Eye (tissue), 1 donor: ENCODE results near the gene FGF19.

Source experiments
- DNase-seq: peaks from one replicate; pipeline ENCODE4 v3.0.0-alpha.2; 2015

FGF19 gene, protein sequence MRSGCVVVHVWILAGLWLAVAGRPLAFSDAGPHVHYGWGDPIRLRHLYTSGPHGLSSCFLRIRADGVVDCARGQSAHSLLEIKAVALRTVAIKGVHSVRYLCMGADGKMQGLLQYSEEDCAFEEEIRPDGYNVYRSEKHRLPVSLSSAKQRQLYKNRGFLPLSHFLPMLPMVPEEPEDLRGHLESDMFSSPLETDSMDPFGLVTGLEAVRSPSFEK

GRCh38 chr11:69703768-69704507 is at the start of gene FGF19:
TSS of gene FGF19 (minus strand) at chr11:69704022. CDS start at chr11:69703876, 146 bp downstream.
- peak; percentile 79 for DNase-seq

DNA sequence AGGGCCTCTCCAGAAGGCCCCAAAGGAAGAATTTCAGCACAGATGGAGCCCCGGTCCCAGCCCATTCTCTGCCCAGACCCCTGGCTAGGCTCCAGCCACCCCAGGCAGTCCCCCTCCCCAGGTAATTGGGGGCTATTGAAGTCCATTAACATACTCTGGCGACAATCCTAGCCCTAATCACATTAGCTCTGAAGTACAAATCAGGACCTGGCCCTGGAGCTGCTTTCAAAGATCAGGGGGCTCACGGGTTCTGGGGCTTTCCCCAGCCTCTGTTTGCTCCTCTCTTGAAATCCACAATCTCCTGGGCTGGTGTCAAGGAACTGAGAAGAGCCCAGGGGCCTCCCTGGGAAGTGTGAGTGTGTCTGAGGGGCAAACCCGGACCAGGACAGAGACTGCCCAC is 49.1 kb upstream of the FGF19 start:
- DNase-seq, result no peak

DNA sequence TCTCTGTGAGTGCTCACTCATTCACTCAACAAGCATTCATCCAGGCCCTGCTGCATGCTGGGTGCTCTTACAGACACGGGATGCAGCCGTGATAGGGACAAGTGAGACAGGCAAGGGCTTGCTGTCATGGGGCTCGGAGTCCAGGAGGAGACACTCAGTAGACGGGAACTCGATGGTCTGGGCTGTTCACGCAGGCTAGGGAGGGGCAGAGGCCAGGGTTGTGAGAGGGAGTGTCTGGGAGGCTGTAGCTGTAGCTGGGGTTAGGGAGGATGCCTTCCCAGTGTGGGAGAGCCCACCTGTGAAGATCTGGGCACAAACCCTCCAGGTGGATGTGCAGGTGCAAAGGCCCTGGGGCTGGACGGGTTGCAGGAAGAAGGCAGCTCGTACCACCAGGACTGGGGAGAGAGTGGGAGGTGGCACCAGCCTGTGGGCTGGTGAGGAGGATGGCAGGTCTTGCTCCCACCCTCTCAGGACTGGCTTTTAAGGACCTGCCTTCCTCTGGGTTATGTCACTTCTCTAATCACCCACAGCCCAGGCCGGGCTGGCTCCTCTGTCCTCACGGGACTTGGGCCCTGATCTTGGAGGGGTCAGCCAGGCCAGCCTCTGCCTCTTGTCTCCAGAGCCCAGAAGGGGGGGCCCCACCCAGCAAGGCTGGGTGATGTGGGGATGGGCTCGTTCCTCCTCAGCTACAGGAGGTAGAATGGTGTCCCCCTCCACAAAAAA is 47.2 kb upstream of the FGF19 start:
- DNase-seq, result no peak

DNA sequence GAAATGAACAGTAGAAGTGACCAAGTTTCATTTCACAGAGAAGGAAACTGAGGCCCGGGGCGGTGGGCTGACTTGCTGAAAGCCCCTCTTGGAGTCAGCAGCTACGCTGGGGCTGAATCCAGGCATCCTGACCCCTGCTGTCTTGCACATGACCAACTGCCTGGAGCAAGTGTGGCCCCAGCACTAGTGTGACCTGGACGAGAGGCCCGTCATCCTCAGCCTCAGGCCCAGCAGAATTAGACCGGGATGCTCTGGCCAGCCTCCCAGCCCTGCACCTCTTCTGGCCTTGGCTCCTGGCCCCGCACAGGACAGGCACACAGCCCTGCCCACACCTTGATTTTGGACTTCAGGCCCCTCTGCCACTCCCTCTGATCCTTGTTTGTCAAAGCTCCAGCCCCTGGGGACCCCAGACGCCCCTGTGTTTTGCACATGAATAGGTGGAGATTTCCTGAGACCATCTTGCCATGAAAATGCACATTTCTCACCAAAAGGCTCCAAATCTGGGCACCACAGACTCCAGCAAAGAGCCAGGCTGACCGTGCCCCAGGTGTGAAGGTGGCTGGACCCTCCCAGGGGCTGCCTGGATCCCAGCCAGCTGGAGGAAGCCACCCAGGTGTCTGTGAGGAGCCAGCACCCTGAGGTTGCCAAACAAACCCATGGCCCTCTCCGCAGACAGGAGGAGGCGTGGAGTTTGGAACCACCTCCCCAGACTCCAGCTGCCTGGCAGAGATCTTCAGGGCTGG is 46.5 kb upstream of the FGF19 start:
- no peak for DNase-seq

DNA sequence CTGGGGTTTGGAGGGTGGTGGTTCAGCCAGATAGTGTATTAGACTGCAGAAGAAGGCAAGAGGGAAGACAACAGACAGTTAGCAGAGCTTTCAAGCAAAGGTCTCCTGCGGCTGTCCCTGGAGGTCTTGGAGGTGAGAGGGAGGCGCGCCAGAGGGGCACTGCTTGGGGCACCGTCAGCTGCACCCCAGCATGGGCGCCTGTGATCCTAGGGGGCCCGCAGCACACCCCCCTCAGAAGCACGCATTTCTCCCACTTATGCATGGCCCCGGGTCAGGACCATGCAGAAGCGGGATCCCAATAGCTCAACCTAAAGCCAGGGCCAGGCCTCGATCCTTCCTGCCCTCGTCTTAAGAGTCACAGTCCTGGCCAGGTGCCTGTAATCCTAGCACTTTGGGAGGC is 44.8 kb upstream of the FGF19 start:
- DNase-seq, result no peak

- DNase-seq, result peak; percentile 52
Measured at GRCh38 chr11:69746752-69747742, 43.2 kb upstream of the FGF19 start.

DNA sequence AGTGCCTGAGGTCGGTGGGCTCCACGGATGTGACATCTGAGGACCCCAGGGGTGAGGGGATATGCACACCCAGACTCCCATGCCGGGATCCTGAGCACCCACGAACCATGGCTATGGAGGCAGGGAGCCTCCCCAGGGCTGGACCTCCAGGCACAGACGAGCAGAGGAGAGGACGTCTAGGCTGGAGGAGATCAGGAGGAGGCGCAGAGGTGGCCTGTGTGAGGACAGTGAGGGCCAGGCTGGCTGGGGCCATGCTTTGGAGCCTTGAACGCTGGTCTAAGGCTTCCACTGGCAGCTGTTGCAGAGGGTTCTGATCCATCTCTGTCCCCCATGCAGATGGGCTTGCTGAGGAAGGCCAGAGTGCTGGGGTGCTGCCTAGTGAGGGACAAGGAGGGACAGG is 42.3 kb upstream of the FGF19 start:
- no peak for DNase-seq

DNA sequence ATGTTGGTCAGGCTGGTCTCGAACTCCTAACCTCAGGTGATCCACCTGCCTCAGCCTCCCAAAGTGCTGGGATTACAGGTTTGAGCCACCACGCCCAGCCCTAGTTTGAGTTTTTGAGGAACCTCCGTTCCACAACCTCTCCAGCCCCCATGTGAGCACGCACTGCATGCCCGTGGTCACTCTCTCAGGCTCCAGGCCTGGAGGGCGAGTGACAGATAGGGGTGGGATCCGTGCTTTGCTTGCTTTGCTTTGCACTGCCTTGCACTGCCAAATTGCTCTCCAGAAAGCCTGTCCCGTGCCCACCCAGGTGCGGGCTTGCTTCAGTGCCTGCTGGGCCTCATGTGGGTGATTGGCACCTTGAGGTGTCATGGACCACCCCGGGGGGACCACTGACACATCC is 41.4 kb upstream of the FGF19 start:
- no peak for DNase-seq

DNA sequence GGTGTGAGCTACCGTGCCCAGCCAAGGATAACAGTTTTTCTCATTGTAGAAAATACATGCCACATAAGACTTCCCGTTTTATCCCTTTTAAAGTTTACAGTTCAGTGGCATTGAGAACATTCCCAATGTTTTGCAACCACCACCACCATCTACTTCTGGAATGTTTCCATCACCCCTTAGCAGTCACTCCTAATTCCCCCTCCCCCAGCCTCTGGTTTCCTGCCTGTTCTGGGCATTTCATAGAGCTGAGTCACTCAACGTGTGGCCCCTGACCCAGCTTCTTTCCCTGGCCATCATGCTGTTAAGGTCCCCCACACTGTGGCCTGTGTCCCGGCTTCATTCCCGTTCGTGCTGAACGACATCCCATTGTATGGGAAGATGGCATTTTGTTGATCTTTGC is 40.6 kb upstream of the FGF19 start:
- peak; percentile 86 for DNase-seq

GRCh38 chr11:69734841-69735240 is 31.0 kb upstream of the FGF19 start:
- no peak for DNase-seq

GRCh38 chr11:69734367-69734766 is 30.5 kb upstream of the FGF19 start:
- no peak for DNase-seq

- no peak for DNase-seq
Measured at GRCh38 chr11:69732910-69733309, 29.1 kb upstream of the FGF19 start.

GRCh38 chr11:69731110-69731509 is 27.3 kb upstream of the FGF19 start:
- no peak for DNase-seq

- no peak for DNase-seq
Measured at GRCh38 chr11:69730500-69730899, 26.7 kb upstream of the FGF19 start.

DNA sequence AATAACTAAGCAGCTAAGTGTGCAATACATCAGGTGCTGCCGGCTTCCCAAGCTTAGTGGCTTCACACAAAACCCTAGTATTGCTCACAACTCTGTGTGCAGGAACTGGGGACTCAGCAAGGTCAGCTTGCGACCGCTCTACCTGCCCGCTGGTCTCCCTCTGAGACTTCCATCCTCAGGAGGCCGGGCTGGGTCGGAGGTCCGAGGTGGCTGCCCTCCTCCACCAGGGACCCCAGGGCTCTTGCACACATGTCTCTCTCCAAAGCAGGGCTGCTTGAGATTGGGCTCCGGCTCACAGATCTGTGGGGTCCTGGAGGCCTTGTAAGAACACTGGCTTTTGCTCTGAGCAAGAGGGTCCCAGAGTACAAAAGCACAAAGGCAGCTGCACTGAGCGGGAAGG is 25.4 kb upstream of the FGF19 start:
- DNase-seq, result no peak

GRCh38 chr11:69727266-69727665 is 23.4 kb upstream of the FGF19 start:
- no peak for DNase-seq

DNA sequence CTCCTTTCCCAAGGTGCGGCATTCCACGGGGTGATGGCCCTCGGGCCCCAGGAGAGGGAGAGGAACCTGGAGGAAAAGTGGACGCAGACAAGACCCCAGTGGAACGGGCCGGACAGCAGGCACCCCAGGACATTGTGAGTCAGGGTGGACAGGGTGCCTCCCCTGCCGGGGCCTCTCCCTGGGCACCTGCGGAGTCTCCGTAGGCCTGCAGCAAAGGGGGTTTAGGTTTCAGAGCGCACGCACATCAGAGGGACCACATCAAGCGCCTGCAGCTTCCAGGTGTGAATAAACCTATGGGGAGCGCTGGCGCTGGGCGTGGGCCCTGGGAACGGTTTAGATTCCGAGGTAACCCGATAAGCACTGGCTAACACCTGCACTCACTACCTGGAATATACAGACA is 22.7 kb upstream of the FGF19 start:
- no peak for DNase-seq

DNA sequence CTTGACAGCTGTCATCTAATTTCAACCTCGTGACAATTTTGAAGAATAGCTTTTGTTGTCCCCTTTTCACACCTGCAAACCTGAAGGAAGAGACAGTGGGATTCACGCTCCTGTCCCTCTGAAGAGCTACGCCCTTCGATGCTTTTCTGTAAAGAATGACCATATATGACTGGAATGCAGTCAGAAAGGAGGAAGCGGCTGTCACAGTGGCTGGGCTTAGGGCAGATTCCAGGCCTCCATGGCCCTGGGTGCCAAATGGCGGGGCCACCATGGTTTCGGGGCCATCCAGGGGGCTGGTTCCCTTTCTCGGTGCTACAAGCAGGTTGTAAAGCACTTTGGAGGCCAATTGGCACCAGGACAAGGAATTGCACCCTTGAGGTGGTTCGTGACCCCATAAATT is 22.2 kb upstream of the FGF19 start:
- no peak for DNase-seq

DNA sequence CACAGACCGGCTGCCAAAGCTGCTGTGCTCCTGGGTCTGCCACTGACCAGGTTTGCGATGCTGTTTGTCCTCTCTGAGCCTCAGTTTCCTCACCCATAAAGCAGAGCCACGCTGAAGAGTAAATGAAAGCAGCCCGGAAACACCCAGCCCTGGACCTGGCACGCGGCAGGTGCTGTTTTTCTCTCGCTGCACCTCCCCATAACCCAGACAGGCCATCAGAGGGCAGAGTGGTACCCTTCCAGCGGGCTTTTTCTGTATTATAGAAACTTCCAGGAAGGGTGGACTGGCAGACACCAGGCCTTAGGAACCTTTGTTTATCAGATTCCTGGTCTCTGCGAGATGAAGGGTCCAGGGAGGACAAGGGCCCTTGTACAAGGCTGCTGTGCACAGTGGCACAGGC is 17.9 kb upstream of the FGF19 start:
- DNase-seq, result no peak

- no peak for DNase-seq
Measured at GRCh38 chr11:69721106-69721505, 17.3 kb upstream of the FGF19 start.

DNA sequence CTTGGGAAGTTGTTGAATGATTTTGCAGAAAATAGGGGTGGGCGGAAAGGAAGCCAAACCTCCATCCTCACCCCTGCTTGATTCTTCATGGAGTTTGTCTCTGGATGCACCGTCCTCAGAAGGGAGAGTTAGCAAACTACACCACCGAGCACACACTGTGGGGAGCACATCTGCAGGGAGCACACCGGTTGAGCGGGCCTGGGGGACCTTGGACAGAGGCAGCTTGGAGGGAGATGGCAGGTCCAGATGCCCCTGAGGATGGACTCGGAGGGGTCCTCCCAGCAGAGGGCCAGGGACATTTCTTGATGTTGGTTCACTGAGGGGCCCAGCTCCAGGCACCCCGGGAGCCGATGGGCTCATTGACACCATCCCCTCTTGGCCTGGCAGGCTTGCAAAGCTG is 15.1 kb upstream of the FGF19 start:
- no peak for DNase-seq

DNA sequence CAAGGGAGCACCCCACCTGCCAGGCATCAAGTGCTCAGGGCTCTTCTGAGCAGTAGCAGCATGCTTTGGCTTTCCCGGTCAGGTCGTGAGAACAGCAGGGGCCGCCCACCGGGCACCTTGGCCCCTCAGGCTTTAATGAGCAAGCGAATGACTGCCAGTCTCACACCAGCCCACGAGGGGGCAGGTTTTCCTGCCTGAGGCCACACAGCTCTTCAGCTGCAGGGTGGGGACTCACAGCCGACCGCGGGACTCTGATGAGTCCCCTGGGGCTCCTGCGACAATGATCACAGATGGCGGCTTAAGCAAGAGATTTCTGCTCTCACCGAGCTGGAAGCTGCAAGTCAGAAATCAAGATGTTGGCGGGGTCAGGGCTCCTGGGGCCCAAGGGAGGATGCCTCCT is 14.3 kb upstream of the FGF19 start:
- DNase-seq, result peak; percentile 93
